HG03460 (cell line): Measurements from ENCODE around the gene MAP2K3.
"Not testable (repeated sequence)": the region's sequence is repeated elsewhere in the genome, so short reads cannot be mapped to it uniquely, and the experiment has no call there.

ENCODE experiments used
- ATAC-seq: cut with Tn5 transposase; IDR thresholded peaks from one replicate; pipeline ENCODE4 v1.9.1; 2021; ENCODE audit not compliant: unreplicated experiment

The MAP2K3 gene

DNA sequence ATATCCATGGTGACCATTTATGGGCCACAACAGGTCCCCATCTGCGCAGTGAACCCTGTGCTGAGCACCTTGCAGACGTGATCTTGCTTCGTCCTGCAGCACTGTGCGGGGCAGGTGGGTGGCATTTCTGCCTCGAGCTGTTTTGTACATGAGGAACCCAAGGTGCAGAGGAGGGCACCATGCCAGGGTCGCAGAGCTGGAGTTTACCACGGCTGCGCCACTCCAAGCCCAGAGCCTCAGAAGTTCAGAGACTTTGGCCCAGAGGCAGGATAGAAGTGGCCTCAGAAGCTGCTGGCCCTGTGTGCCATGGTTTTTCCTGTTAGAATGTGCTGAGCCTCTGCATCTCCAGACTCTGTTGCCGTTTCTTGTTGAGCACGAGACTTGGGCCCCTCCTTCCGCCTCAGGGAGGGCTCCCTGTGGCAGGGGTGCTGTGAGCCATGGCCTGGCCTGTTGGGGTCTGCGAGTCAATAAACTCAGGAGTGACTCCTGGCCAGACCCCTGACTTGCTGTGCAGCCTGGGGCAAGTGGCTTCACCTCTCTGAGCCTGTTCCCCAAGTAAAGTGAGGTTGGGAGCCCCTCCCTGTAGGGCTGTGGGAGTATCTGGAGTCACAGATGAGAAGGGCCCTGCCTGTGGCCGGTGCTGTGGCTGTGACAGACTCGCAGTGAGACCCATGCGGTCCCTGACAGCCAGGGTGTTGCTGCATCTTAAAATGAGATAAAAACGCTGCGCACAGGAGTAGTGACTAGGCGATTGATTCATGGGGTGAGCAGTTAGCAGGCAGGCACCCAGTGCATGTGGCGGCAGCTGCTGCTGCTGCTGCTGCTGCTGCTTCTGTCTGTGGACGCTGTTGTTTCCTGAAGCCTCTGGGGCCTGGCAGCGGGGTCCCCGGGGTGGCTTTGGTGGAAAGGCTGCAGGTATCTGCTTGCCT is 11.8 kb downstream of the MAP2K3 start:
- no peak for ATAC-seq

DNA sequence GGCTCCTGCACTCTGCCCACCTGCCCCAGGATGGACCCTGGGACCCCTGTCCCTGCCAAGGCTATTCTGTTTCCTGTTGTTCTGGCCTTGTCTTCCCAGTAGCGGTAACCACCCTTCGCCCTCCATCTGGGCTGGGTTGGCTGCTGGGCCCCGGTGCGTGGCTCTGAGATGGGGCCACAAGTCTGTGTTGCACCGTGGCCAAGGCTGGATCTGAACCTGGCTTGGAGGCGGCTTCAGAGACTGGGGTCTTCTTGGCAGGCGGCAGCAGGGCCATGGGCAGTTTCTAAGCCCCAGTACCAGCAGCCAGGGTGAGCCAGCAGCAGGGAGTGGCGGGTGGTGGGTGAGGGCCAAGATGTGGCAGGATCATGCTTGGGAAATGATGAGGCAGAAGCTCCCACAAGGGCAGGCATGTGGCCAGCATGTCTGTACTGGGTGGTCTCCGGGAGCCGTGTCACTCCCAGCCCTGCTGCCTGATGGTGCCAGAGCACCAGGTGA is 12.6 kb downstream of the MAP2K3 start:
- ATAC-seq = no peak

- ATAC-seq = no peak
These were observed 13.1 kb downstream of the MAP2K3 start for GRCh38 chr17:21297597-21297996.

GRCh38 chr17:21298056-21298982 is 13.8 kb downstream of the MAP2K3 start:
- ATAC-seq = no peak

- no peak for ATAC-seq
These were observed 14.5 kb downstream of the MAP2K3 start for GRCh38 chr17:21298983-21299519.

DNA sequence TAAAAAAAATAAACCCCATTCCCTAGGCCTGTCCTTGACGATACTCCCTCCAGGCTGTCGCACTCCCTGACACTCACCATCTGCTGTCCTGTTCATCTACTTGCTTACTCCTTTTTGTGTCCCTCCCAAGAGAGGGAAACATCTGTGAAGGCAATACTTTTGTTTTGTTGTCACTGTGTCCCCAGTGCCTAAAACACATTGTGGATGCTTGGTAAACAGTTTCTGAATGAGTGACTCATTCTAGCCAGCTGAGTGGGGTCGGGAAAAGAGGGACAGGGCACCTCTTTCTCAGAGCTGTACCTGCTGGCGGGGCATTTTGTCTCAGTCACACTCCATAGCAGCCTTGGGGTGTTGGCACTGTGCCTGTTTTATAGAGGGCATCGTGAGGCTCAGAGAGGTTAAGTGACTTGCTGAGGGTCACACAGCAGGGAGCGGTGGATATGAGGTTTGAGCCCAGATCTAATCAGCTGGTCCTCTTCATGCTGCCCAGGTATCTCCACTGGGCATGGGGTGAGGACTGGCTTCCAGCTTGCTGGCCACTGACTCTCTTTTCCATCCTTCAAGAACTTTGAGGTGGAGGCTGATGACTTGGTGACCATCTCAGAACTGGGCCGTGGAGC is 15.6 kb downstream of the MAP2K3 start:
- no peak for ATAC-seq

GRCh38 chr17:21300601-21301571 is 16.4 kb downstream of the MAP2K3 start:
- ATAC-seq = no peak

GRCh38 chr17:21301593-21302550 is 17.4 kb downstream of the MAP2K3 start:
- no peak for ATAC-seq

GRCh38 chr17:21302711-21303425 is 18.4 kb downstream of the MAP2K3 start:
- no peak for ATAC-seq

- ATAC-seq = no peak
These were observed 19.0 kb downstream of the MAP2K3 start for GRCh38 chr17:21303441-21304065.

DNA sequence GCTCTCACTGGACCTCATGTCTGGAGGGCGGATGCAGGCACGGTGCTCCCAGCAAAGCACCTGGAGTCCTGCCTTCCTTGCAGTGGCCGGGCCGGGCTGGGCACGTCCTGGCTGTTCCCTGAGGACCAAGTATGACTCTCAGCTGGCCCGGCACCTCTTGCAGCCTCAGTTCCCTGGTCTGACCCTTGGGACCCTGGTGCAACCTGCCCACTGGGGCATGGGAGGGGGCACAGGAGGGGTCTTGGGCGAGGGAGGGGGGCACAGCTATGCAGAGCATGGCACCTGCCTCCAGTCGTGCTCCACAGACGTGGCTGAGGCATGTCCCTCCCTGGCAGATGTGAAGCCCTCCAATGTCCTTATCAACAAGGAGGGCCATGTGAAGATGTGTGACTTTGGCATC is 19.6 kb downstream of the MAP2K3 start:
- no peak for ATAC-seq

GRCh38 chr17:21304551-21305151 is 20.1 kb downstream of the MAP2K3 start:
- ATAC-seq = not testable (repeated sequence)

DNA sequence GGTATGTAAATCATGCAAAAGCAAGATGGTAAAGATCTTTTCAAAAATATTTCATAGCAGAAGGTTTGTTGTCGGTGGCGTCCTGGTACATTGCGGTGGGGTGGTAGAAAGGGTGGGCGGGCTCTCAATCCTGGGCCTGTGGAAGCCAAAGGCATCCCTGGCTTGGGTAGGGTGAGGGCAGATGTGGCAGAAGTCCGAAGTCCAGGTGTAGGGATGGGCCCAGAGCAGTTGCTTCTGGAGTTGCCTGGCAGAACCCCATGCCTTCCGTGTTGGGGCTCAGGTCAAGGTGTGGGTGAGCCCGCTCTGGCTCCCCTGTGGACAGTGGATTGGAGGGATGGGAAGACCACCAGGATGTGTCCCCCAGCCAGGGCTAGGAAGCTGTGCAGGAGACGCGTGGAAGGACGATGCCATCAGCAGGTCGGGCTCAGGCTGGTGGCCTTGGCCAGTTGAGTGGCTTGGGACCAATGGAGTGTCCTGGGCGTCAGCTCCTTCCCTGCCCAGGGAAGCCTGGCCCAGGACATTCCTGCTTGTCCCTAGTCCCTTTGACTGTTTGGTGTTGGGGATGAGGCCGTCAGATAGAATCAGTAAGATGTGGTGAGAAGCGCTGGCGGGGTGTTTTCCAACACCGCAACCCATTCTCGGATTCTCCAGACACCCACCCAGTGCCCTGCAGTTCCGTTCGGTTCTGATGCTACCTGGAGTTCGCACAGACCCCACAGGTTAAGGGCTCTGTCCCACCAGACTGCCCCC is 21.1 kb downstream of the MAP2K3 start:
- not testable (repeated sequence) for ATAC-seq

GRCh38 chr17:21306611-21307272 is 22.2 kb downstream of the MAP2K3 start:
- not testable (repeated sequence) for ATAC-seq

DNA sequence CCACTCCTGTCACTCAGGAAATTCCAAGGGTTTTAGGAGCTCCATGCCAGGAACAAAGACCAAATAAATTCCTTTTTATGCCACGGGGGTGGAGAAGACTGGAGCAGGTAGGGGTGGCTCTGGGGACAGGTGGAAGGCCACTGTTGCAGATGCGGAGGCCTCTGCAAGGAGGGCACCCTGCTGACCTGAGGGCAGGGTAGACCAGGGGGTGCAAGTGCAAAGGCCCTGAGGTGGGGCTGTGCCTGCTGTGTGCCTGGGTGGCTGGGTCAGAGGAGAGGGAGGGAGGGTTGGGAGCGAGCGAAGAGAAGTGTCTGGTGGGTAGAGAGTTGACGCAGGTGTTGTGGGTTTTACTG is 22.7 kb downstream of the MAP2K3 start:
- not testable (repeated sequence) for ATAC-seq

DNA sequence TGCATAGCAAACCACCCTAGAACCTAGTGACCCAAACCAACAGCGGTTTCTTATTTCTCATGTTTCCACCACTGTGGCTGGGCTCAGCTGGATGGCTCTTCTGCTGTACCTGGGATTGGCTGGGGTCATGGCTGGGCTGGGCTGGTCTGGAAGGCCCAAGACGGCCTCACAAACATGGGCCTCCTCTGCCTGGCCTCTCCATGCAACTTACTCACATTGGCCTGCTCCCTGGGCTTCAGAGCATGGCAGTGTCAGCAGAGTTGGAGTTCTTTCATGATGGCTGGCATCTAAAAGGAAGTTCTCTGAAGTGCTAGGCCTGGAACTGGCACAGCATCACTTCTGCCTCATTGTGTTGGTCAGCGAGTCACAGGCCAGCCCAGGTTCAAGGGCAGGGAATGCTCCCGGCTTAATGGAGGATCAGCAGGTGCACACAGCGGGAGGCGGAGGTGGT is 24.4 kb downstream of the MAP2K3 start:
- ATAC-seq = not testable (repeated sequence)
